HG02884 (cell line): ENCODE data around the gene FER.

Experiments used
- ATAC-seq: cut with Tn5 transposase; IDR thresholded peaks from one replicate; pipeline ENCODE4 v1.9.1; 2021; ENCODE audit warnings: mild to moderate bottlenecking, moderate library complexity; ENCODE audit not compliant: unreplicated experiment

FER gene

DNA sequence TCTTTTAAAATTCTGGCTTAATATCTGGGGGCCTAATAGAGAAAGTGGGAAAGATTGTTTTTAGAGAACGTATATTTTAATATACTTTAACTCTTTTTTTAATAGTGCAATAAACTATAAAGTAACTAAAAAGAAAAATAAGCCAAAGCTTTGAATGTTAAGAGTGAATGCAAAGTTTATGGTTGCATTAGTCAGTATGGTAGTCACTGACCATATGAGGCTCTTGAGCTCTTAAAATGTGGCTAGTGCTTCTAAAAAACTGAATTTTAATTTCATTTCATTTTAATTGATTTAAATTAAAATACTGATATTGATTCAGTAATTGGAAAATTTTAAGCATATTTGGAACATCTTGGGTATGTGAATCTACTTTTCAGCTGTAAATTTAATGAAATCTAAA lies 351.4 kb downstream of the FER start:
- no peak for ATAC-seq

- no peak for ATAC-seq
Measured at GRCh38 chr5:109100971-109101370, 353.3 kb downstream of the FER start.

DNA sequence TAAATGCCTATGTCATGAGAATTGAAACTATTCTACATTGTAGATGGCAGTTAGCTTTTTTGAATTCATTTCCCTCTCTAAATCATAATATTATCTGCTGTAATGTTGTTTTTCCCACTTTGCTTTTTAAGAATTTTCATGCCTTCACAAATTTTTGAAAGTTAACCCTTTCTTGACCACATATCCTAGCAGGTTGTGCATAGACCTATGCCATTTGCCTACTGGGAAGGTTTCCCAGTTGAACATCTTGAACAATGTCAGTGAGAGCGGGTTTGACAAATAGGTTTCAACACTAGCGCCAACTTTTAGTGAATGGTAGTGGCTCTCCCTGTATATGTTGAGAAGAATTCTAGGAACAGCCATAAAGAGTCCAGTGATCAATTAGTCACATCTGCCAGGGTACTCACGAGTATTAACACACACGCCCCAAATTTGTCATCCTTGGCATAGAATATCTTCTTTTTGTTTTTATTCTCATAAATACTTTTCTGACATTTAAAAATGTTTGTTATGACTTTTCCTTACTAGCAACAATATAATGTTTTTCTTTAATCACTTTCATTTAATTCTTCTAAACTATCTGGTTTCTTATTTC lies 354.5 kb downstream of the FER start:
- no peak for ATAC-seq

- no peak for ATAC-seq
Measured at GRCh38 chr5:109105631-109106267, 358.1 kb downstream of the FER start.

- no peak for ATAC-seq
Measured at GRCh38 chr5:109111680-109112079, 364.0 kb downstream of the FER start.

DNA sequence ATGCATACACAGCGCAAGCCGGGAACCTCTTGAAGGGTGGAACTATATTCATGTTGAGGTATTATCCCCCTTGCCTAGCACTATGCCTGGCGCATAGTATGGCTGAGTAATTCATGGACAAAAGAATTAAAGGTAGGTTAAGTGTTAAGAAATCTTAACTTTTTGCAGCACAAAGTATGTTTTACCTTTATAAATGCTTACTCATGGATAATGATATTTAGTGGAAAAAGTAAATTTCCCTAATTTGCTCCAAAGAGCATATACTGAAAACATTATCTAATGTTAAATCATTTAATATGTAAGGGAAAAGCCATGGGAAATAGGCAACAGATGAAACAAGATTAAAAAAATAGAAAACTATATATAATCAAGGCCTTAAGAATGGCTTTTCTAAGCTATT lies 365.9 kb downstream of the FER start:
- no peak for ATAC-seq

GRCh38 chr5:109121225-109121624 lies 373.5 kb downstream of the FER start:
- no peak for ATAC-seq

DNA sequence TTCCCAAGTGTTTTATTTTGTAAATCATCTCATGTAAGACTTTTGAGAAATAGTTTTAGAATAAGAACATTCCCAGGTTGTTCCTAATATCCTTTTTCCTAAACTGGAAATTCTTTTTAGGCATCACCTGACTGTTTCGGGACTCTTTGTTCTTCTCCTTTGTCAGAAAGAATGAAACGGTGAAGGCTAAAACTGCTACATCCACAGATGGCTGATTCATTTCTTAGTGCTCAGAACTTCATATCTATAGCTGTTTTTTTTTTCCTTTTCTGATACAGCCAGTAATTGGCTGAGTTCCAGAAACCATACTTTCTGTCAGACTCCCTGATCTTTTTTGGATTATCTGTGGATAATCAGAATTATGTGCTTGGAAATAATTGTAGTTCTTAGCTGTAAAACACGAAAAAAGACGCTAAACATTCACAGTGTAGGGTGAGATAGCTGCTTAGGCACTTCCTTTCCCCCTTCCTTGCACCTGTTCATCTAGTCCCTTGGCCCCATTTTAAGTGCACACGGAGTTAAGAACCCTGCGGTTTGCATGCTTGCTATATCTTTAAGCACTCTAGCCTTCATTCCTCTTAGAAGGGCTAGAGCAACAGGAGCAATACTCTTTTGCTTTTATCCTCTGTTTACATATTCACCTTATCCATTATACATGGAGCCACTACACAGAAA lies 378.2 kb downstream of the FER start:
- ATAC-seq = no peak

DNA sequence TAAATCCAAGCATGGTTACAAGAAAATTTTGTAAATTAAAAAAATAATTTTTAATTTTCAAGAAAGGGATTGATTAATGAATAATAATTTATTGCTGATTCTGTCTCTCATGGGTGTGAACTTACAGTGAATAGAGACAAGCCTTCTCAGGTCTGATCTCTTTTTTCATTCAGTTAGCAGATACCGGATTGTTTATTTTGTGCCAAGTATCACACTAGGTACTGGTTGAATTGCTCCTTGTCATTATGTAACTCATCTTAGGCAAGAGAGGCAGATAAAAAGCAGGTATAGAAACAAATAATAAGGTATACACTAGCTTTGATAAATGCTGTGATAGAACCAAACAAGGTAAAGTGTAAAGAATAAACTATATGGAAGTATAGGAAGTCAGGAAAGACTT lies 378.8 kb downstream of the FER start:
- no peak for ATAC-seq

- no peak for ATAC-seq
Measured at GRCh38 chr5:109136906-109137305, 389.2 kb downstream of the FER start.

- ATAC-seq = no peak
Measured at GRCh38 chr5:109141222-109142200, 393.8 kb downstream of the FER start.

- no peak for ATAC-seq
Measured at GRCh38 chr5:109143031-109143430, 395.3 kb downstream of the FER start.

- ATAC-seq = no peak
Measured at GRCh38 chr5:109145139-109145538, 397.4 kb downstream of the FER start.

DNA sequence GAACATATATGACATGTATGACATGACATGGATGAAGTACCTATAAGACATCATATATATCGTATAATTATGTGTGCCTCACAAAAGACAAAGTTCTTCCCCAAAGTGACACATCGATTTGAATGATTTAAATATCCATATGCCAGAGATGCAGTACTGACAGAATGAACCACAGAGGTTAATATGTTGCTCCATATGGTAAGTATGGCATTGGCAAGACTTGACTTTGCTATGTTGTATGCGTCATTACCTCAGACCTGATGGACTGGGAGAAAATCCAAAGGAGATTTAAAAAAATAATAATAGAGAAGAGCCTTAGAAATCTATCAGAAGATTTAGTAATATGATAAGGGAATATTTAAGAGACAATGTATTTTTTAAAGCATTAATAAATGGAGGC lies 398.9 kb downstream of the FER start:
- no peak for ATAC-seq

- no peak for ATAC-seq
Measured at GRCh38 chr5:109152565-109152964, 404.9 kb downstream of the FER start.

GRCh38 chr5:109155625-109156024 lies 407.9 kb downstream of the FER start:
- ATAC-seq = peak; percentile 79

DNA sequence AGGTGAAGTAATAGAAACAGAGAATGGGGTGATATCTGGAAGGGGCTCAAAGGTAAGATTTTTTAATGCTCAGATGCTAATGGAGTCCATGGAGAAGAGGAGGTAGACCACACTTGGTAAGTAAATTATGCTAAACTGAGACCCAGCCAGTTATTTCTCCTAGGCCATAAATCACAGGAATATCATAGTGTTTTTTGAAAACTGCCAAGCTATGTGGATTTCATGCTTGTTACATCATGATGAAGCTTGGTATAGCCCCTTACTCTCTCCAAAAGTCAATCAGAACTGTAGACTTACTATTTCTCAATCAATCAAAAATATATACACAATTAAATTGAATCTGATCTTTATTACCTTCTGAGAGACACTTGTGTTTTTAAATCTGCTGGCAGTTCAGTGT lies 409.2 kb downstream of the FER start:
- ATAC-seq = no peak

DNA sequence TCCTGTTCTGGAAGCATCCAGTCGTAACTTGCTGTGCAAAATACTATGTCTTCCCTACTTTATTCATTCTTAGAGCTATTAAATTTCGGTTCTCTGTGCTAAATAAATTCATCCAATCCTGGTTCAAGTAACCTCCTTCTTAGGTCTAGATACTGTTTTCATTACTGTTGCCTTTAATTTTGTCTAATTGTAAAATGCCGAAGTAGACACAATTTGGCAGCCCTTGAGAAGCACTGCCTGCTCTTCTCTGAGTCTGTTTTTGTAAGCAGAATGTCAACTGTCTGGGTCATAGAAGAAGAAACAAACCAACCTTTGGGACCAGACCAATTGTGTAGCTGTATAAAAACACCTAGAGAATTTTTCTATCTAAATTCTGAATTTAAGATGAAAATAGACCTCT lies 412.8 kb downstream of the FER start:
- no peak for ATAC-seq

GRCh38 chr5:109161914-109162683 lies 414.4 kb downstream of the FER start:
- ATAC-seq = peak; percentile 82

DNA sequence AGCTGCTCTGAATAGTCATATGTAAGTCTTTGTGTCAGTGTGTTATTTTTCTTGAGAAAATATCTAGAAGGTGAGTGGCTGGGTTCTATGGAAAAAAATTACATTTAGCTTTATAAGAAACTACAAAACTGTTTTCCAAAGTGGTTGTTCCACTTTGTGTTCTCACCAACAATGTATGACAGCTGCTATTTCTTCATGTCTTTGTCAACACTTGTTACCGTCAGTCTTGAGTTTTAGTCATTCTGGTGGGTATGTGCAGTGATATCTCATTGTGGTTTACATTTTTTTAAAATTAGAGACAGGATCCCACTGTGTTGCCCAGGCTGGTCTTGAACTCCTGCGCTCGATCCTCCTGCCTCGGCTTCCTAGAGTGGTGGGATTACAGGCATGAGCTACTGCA lies 415.6 kb downstream of the FER start:
- no peak for ATAC-seq

- ATAC-seq = peak; percentile 33
Measured at GRCh38 chr5:109164001-109164400, 416.3 kb downstream of the FER start.
